ENCODE data around the gene LRRC27.

GRCh38 chr10:132410056-132410778, 78.2 kb downstream of the LRRC27 start:
- no peak for TF ChIP-seq CTCF (IDR thresholded peaks at IDR 0.05; ENCODE audit: low read depth, low read length)
- no peak for TF ChIP-seq EZH2phosphoT487 (IDR thresholded peaks at IDR 0.05; ENCODE audit: low read depth)

Data from OCI-LY3 (cell line).